Measurements from ENCODE around the gene CFAP107.

CFAP107 gene

DNA sequence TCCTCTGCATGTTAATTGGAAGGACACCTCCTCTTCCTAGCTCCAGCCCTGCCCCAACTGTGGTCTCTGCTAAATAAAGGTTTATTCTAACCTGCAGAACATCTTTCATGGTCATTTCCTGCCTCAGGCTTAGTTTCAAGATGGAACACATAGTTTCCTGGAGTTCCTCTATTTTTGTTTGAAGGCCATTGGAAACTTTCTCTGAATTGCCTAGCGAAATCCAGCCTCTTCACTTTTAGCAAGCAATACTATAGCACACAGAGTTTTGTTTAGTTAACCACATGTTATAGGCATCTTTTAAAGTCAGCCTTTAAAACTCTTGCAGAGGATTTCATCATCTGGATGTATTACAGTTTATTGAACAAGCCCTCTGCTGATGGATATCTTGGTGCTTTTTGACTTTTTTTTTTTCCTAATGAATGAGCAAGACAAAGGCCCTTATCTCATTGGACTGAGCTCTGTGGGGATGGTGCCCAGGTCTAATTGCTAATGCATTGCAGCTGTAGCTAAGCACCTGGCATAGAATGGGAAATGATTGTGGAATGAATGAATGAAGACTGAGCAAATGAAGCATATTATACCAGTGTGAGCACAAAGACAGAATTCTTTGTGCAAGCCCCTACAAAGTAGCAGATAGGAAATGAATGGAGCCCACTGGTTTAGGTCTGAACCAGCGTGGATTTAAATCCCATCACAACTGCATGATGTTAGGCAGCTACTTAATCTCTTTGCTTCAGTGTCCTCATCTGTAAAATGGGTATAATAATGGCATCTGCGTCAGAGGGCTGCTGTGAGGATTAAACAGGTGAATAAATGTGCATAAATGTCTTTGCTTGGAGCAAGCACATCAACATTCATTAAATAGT, 641 bp upstream of the CFAP107 start:
- no peak for DNase-seq

DNA sequence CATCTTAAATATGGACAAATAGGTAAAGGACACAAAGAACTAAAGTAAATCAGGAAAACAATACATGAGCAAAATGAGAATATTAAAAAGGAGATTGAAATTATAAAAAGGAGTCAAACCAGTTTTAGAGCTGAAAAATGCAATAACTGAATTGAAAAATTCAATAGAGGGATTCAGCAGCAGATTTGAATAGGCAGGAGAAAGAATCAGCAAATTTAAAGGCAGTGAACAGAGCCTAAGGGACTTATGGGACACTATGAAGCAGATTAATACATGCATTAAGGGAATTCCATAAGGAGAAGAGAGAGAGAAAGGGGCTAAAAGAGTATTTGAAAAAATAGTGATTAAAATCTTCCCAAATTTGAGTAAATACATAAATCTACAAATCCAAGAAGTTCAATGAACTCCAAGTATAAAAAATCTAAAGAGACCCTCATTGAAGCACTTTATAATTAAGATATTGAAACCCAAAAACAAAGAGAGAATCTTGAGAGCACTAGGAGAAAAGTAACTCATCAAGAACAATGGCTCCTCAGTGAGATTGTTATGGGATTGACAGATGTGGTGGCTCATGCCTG, 2.9 kb downstream of the CFAP107 start:
- no peak for DNase-seq

DNA sequence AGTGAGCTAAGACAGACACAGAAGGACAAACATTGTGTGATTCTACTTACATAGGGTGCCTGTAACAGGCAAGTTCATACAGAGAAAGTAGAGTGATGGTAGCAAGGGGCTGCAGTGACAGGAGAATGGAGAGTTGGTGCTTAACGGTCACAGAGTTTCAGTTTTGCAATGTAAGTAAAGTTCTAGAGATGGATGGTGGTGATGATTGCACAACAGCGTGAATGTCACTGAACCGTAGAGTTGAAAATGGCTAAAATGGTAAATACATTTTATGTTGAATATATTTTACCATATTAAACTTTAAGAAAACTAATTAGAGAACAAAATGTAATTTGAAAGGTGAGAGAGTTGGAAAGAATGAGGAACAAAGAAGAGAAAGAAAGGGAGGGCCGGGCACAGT, 8.7 kb downstream of the CFAP107 start:
- no peak for DNase-seq

DNA sequence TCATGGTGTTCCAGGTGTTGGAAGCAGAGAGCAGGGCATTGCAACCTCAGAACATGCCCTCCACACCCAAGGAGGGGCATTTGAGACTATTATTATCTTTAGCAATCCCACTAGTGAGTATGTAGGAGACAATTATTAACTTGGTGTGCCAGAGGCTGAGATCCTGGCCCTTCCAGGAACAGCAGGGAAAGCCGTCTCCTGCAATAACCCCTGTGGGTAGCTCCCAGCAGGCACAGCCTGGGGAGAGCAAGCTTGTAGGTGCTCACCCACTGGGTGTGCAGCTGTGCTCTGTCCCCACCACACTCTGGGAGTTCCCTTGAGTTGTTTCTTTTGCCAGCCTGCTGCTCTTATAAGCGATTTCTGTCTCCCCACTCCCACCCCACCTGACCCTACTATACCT, 10.3 kb downstream of the CFAP107 start:
- DNase-seq = no peak

DNA sequence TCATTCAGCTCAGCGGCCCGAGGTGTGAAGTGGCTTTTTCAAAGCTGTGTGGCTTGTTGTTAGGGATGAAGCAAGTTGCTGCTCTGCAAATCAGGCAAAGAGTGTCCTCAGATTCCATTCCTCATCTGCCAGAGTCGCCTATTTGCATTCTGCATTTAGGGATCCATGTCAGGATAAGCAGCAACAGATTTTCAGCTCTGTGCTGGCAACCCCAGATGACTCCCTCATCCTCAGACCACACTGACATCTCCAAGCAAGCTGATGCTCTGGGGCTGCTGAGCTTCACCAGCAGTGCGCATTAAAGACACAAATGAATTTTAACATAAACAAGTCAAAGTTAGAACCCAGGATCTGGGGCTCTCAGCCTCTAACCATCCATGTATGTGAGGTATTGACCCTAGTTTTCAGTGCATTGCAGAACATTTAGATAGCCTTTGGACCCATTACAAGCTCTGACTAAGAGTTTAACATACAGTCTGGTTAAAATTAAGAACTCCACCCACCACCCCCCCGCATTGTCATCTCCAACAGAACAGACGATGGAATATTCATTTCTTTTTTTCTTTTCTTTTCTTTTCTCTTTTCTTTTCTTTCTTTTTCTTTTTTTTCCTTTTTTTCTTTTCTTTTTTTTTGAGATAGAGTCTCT, 10.9 kb downstream of the CFAP107 start:
- DNase-seq = no peak

DNA sequence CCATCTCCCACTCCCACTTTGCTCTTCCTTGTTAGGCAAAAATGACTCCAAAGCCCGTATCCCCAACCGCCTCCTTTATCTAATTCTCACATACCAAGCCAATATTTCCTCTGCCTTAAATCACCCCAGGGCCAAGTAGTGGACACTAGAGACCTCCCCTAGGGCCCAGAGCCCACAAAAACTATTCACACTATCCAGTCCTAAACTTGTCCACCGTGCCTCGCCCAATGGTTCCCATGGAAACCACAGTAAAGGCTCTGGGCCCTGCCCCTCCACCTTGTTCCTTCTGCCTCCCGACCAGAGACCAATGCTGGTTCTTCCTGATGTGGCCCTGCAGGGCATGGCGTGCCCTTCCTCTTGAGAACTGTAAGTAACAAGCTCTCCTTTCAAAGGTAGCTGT, 11.8 kb downstream of the CFAP107 start:
- no peak for DNase-seq

DNA sequence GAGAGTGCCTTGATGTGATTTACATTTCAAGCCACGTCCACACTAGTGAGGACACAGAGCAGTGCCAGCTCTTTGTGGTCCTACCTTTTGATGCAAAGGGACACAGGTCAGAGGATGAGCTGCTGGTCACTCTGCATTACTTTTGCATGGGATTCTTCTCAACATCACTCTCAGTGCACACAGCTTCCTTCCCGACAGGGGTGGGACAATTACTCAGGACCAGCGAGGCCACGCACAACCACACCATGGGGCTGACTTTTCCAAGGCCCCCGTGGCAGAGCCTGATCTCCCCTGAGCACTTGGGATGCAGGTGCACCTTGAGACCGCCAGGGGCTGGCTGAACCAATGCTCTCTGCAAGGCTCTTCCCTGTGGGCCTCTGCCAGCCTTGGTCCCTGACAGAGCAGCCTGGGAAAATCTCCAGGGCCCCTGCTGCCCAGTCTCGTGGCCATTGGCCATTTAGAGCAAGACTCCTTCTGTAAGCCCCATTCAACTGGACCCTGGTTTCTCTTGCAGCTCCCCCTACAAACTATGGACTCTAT, 14.3 kb downstream of the CFAP107 start:
- DNase-seq = no peak

DNA sequence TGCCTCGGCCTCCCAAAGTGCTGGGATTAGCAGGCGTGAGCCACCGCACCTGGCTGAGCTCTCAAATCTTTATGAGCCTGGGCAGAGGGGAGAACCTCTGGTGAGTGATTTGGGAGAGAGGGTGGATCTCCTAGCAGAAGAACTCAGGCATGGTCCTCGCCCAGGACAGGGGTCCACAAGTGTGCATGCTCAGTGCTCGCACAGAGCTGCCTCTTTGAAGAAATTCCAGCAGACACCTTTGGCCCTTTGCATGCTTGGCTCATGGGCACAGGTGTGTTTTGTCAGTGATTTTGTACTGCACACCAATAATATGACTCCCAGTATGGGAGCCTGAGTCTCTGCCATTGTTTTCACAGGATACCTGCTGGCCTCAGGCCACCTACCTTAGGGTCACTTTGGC, 15.8 kb downstream of the CFAP107 start:
- no peak for DNase-seq

DNA sequence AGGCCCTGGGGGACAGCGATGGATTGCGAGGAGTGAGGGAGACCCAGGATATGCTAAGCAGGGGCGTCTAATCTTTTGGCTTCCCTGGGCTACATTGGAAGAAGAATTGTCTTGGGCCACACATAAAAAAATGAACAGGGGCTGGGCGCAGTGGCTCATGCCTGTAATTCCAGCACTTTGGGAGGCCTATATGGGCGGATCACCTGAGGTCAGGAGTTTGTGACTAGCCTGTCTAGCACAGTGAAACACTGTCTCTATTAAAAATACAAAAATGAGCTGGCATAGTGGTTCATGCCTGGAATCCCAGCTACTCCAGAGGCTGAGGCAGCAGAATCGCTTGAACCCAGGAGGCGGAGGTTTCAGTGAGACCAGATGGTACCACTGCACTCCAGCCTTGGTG, 16.8 kb downstream of the CFAP107 start:
- DNase-seq = no peak

DNA sequence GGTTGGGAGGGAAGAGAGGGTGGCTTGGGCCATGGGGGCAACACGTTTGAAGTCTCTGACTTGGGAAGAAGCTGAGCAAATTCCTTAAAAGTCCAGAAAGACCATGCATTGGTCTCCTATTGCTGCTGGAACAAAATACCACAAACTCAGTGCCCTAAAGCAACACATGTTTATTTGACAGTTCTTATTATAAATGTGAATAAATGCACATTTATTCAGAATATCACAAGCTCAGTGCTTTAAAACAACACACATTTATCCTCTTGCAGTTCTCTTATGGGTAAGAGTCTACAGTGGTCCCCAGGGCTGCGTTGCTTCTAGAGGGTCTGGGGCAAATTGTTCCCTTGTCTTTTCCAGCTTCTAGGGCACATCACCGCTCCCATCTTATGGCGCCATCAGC, 17.5 kb downstream of the CFAP107 start:
- no peak for DNase-seq

DNA sequence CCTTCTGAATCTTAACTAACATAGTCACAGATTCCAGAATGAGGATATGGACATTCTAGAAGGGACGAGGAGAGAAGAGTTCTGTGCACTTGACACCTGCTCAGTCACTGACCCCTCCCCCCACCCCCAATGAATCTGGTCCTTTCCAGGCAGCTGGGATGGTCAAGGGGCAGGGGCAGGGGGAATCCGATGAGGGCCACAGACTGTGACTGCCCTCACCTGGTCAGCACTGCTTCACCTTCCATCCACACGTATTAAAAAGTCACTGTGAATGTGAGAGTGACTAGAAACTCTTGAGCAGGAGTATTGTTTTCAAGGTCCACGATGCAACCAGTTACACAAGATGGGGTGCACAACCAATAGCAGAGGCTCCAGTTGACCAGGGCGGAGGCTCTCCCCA, 18.0 kb downstream of the CFAP107 start:
- no peak for DNase-seq

DNA sequence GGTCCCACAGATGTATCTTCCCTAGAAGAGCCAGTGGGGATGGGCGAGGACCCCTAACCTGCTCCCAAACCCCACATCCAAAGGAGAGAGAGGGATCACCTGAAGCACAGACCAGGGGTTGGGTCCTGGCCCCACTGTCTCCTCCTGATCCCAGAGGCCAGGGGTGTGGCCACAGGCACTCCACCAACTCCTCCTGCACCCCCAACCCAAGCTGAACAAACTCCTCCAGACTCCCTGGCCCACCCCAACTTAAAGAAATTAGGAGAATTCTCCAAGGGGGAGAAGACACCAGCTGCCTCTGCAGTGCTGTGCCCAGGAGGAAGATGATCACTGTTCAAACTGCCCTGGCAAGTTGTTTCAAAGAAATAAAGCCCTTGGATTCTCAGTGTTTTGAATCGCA, 23.0 kb downstream of the CFAP107 start:
- no peak for DNase-seq

DNA sequence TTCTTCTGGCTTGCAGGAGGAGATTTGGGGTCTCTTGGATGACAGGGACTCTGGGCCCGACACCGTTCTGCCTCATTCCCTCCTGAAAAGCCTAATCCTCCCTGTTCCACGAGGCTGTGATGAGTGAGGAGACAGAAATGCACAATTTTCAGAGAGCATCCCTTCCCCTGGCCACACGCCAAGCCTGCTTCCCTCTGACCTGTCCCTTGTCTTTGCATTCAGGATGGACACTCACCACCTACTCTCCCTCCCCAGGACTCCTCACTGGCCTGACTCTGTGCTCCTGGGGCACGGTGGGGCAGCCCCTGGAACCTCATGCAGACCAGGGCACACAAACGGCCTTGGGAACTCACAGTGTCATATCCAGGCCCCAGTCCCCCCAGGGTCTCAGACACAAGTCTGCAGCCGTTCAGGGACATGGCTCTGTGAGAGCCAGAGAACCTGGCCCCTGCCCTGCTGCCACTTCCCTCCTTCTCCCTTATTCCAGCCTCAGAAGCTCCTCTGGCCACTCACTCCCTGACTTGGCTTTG, 24.0 kb downstream of the CFAP107 start:
- no peak for DNase-seq

DNA sequence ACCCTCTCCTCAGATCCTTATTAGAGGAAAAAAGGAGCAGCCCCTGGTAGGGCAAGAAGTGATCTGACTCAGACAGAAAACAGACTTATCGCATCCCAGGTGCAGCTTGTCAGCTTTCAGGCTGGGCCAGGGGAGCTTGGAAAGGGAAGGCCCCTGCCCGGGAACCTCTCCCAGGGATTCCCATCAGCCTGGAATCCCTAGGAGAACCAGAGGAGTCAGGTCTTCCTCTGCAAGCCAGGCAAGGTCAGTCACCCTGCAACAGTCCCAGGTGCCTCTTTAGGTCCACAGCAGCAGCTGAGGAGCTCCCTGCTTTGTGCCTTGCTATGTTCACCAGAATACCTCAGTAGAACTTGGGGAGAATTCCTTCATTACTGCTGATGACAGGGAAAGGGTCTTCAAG, 24.6 kb downstream of the CFAP107 start:
- DNase-seq = no peak

DNA sequence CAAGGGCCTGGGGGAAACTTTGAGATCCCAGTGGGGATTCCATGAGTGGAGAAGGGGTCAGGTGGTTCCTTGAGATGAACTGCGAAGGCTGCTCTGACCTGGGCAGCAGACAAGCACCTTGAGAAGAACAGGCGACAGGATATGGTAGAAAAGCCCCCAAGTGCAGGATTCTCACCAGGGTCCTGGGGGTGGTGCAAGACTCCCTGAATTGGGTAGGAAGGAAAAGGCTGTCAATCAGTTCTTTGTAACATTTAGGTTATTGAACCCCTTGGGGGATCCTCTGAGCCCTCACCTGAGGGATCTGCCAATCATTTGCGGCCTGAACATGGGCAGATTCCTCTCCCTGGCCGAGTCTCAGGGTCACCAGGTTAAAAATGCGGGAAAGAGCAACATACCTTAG, 25.2 kb downstream of the CFAP107 start:
- DNase-seq = no peak

DNA sequence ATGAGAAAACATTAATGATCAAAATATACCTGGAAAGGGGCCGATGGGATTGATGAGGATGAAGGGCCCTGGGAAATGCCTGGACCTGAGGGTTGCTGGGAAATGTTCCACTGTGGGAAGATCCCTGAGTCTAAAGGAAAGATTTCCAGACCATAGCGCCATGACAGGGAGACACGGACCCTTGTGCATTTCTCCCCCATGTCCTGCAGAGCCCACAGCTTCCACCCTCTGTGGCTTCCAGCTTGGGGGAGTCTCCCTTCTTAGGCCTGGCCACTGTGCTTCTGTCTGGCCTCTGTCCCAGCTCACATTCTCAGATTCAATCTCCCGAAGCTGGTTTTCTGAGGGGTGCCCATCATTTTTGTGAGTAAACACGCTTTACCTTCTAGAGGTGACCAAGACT, 26.5 kb downstream of the CFAP107 start:
- no peak for DNase-seq

DNA sequence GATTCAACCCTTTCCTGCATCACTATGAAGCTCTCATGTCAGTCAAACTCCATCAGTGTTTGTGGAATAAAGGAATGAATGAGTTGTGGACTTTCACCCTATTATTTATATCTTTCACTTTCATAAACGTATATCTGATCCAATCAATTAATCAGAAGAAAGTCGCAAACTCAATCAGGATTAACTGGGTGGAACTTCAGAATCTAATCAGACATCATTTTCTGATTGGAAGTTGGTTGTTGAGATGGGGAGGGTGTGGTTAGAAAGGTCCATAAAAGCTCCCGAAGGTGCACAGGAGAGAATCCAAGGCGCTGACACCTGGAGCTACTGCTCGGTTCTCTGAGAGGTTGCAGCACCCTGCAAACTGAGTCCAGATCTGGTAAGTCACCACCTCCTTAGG, 27.4 kb downstream of the CFAP107 start, which contains the start of gene PRAMEF12:
Gene PRAMEF12, plus strand, starts transcription at position 301 of the 400 bp plus-strand sequence. CDS start 1,130 bp downstream, outside the sequence.
- DNase-seq = no peak

DNA sequence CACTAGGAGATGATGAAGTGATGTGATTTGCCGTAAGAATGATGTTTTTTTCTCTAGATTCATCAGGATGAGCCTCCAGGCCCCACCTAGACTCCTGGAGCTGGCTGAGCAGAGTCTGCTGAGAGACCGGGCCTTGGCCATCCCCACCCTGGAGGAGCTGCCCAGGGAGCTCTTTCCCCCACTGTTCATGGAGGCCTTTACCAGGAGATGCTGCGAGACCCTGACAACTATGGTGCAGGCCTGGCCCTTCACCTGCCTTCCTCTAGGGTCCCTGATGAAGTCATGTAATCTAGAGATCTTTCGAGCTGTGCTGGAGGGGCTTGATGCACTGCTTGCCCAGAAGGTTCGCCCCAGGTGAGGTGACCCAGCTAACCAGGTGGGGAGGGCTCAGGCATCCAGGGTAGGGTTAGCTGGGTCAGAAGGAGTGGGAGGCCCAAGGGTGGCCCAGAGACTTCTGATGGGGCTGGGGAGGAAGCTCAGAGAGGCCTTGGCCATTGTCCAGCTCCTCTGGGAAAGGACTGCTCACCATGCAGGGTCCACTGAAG, 28.9 kb downstream of the CFAP107 start:
- DNase-seq = no peak

DNA sequence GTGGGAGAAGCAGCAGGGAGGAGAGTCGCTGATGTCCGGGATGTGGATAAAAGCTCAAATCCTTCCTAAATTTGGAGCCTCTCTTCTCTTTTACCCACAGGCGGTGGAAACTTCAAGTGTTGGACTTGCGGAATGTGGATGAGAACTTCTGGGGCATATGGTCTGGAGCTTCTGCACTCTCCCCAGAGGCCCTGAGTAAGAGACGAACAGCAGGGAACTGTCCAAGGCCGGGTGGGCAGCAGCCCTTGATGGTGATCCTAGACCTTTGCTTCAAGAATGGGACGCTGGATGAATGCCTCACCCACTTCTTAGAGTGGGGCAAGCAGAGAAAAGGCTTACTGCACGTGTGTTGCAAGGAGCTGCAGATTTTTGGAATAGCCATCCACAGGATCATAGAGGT, 29.4 kb downstream of the CFAP107 start:
- DNase-seq = no peak

DNA sequence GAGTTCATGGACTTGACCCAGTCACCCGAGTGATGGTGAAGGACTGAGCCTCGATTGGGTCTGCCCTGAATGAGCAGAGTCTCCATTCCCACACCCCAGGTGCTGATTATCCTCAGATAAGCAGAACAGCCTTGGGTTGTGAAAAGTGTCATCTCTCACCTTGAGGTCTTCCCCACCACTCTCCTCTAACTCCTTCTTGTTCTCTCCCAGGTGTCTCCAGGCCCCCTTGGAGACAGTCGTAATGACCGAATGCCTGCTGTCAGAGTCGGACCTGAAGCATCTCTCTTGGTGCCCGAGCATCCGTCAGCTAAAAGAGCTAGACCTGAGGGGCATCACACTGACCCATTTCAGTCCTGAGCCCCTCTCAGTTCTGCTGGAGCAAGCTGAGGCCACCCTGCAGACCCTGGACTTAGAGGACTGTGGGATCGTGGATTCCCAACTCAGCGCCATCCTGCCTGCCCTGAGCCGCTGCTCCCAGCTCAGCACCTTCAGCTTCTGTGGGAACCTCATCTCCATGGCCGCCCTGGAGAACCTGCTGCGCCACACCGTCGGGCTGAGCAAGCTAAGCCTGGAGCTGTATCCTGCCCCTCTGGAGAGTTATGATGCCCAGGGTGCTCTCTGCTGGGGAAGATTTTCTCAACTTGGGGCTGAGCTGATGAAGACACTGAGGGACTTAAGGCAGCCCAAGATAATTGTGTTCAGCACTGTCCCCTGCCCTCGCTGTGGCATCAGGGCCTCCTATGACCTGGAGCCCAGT, 31.0 kb downstream of the CFAP107 start:
- DNase-seq = no peak

DNA sequence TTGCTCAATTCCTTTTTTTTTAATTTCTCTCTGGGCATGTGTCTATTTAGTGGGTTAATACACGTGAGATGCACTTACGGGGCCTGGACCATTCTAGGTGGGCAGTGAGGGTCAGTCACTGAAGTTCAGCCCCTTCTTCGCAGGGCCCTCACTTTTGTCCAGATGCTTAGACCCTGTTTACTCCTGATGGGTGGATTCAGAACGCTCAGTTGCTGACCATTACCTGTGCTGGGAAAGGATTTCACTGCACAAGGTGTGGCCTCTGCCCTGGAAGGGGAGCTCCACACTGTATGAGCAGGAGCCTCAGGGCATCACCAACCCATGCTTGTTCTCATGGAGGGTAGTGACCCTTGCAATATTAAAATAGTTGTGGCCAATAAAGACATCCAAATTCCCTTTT, 32.1 kb downstream of the CFAP107 start:
- no peak for DNase-seq

DNA sequence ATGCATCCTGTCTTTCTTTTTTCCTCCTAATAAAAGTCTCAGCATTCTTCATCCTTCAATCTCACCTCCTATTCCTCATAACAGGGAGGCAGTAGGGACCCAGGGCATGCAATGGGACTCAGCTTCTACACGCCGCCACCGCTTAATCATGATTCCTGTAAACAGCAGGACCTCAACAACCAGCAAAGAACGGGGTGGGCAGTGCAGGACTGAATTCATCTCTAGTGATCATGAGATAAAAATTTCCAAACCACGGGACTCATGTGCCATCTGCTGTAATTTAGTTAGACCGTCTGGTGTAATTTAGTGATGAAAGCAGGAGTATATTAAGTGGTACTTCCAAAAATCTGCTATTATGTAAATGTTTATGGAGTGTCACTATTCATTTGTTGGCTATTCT, 32.9 kb downstream of the CFAP107 start:
- no peak for DNase-seq

All from CD4-positive, alpha-beta T cell treated with Interleukin-17A for 4 hours (primary cell).